Activated CD8-positive, alpha-beta T cell treated with anti-CD3 and anti-CD28 coated beads for 36 hours (primary cell): ENCODE data around the gene ADAM23. TPM values are rescaled to one million over a fixed set of nuclear protein-coding genes. Genes with fewer than 3 reads are reported as not detected.

Experiments used
- ATAC-seq: fragments of 200-7000 bp; cut with Tn5 transposase; one replicate; pipeline ENCODE4 v1.10.0; 2021; ENCODE audit warnings: mild to moderate bottlenecking, moderate library complexity
- CTCF ChIA-PET: fragments of 350-600 bp; sonication (Branson Sonifier 250); formaldehyde crosslinking; loops from one replicate; lab custom pipeline; 2021; ENCODE audit warnings: antibody characterized with exemption; lab: Charles Lee
- POLR2A ChIA-PET: fragments of 350-600 bp; sonication (Branson Sonifier 250); formaldehyde crosslinking; loops from one replicate; lab custom pipeline; 2021; ENCODE audit warnings: antibody characterized with exemption; lab: Charles Lee
- DNase-seq: peaks from one replicate; pipeline ENCODE4 v3.0.0-alpha.2; 2020
- H3K27ac Mint-ChIP-seq: one replicate; pipeline ENCODE4 v1.8.0; 2021; ENCODE audit warnings: mild to moderate bottlenecking, mixed read lengths
- H3K27me3 Mint-ChIP-seq: one replicate; pipeline ENCODE4 v1.8.0; 2021; ENCODE audit warnings: mixed read lengths
- H3K36me3 Mint-ChIP-seq: one replicate; pipeline ENCODE4 v1.8.0; 2021; ENCODE audit warnings: low read depth, mixed read lengths
- H3K4me1 Mint-ChIP-seq: one replicate; pipeline ENCODE4 v1.8.0; 2021; ENCODE audit warnings: low read depth, mixed read lengths
- H3K4me3 Mint-ChIP-seq: one replicate; pipeline ENCODE4 v1.8.0; 2021; ENCODE audit warnings: mild to moderate bottlenecking, moderate library complexity, mixed read lengths
- H3K9me3 Mint-ChIP-seq: one replicate; pipeline ENCODE4 v1.8.0; 2021; ENCODE audit warnings: mixed read lengths
- CTCF ChIP-seq: fragments of 200-600 bp; IDR thresholded peaks from one replicate; pipeline ENCODE4 v1.8.0; 2022; ENCODE audit warnings: antibody characterized with exemption, mild to moderate bottlenecking
- intact Hi-C: fragments of 100-400 bp; cut with micrococcal nuclease; formaldehyde crosslinking; loops from one replicate; pipeline ENCODE4 v1.10.0; 2022
- total RNA-seq, 2 experiments: library from RNA; stranded (reverse); gene quantifications; one replicate each; pipeline ENCODE4 v1.2.3, GENCODE V29; 2021

ADAM23 gene
- total RNA-seq, 2 experiments from 2014 or later, result 0.07 to 0.54 TPM

DNA sequence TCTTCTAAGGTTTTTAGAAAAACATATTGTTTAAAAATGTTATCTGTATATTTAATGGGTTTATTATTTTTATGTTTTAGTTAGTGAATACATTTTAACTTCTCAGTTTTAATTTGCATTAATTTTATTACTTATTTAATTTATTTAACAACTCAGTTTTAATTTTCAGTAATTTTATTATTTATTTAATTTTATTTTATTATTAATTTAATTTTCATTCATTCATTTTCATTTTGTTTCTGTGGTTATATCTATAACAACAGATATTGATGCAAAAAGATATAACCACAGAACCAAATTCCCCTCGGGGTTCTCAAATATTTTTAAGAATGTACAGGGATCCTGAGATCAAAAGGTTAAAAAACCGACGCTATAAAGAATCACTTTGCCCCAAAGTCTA is 221.9 kb downstream of the ADAM23 start:
- Mint-ChIP-seq H3K4me1 (no peaks in the 10 kb centered on the region), H3K4me3 (no peak overlapping the region), H3K9me3 (no peaks in the 10 kb centered on the region), H3K27me3 (peaks cover 6% of the 10 kb centered on the region), H3K27ac (no peak overlapping the region), H3K36me3 (no peaks in the 10 kb centered on the region)
- ATAC-seq (no peak), DNase-seq (no peak)
- intact Hi-C loops, result no loop called here
- POLR2A ChIA-PET, result no interaction called here
- no peak for TF ChIP-seq CTCF
- CTCF ChIA-PET, result no interaction called here

Other genes starting within 250 kb of the ADAM23 start
- 10 to 100 TPM; 10.5 to 10.9 TPM for gene ZDBF2, start 168.9 kb upstream of the ADAM23 start, total RNA-seq
- gene FAM237A, start 199.0 kb downstream of the ADAM23 start, total RNA-seq, result not detected